RWPE2 (cell line): ENCODE data around the gene CIRBP.
A peak's percentile ranks its signal among the peaks of the same experiment; 100 is the strongest.

ENCODE experiments used
- ATAC-seq: fragments of 200-7000 bp; cut with Tn5 transposase; 3 replicates; pipeline ENCODE4 v1.9.1; 2021; ENCODE audit warnings: low read depth
- DNase-seq: peaks from one replicate; pipeline ENCODE4 v3.0.0-alpha.2; 2020; ENCODE audit warnings: low spot score
- H3K27ac ChIP-seq: fragments of 450-650 bp; 2 replicates; pipeline ENCODE4 v1.5.1; 2017; ENCODE audit warnings: mild to moderate bottlenecking; ENCODE audit not compliant: poor library complexity, severe bottlenecking
- H3K27me3 ChIP-seq: fragments of 250-450 bp; sonication (Bioruptor Pico); 2 replicates; pipeline ENCODE4 v1.5.1; 2021; ENCODE audit warnings: mild to moderate bottlenecking, moderate library complexity; ENCODE audit not compliant: insufficient read depth, poor library complexity, severe bottlenecking
- H3K36me3 ChIP-seq: fragments of 250-450 bp; sonication (Bioruptor Pico); 2 replicates; pipeline ENCODE4 v1.5.1; 2020; ENCODE audit warnings: low read depth, mild to moderate bottlenecking, moderate library complexity
- H3K4me1 ChIP-seq: fragments of 250-450 bp; sonication (Bioruptor Pico); 2 replicates; pipeline ENCODE4 v1.5.1; 2021; ENCODE audit warnings: mild to moderate bottlenecking, moderate library complexity; ENCODE audit not compliant: insufficient read depth, poor library complexity, severe bottlenecking
- H3K4me3 ChIP-seq: fragments of 250-450 bp; sonication (Bioruptor Pico); 2 replicates; pipeline ENCODE4 v1.5.1; 2021; ENCODE audit warnings: mild to moderate bottlenecking, moderate library complexity; ENCODE audit not compliant: severe bottlenecking
- H3K9me3 ChIP-seq: fragments of 250-450 bp; sonication (Bioruptor Pico); 2 replicates; pipeline ENCODE4 v1.5.1; 2021; ENCODE audit warnings: mild to moderate bottlenecking, moderate library complexity; ENCODE audit not compliant: severe bottlenecking
- TF ChIP-seq, protein P1 (sequence below): fragments of 450-650 bp; IDR thresholded peaks from one replicate; pipeline ENCODE4 v1.5.1; 2017; ENCODE audit warnings: mild to moderate bottlenecking, moderate library complexity; ENCODE audit not compliant: poor library complexity, severe bottlenecking

Gene CIRBP

DNA sequence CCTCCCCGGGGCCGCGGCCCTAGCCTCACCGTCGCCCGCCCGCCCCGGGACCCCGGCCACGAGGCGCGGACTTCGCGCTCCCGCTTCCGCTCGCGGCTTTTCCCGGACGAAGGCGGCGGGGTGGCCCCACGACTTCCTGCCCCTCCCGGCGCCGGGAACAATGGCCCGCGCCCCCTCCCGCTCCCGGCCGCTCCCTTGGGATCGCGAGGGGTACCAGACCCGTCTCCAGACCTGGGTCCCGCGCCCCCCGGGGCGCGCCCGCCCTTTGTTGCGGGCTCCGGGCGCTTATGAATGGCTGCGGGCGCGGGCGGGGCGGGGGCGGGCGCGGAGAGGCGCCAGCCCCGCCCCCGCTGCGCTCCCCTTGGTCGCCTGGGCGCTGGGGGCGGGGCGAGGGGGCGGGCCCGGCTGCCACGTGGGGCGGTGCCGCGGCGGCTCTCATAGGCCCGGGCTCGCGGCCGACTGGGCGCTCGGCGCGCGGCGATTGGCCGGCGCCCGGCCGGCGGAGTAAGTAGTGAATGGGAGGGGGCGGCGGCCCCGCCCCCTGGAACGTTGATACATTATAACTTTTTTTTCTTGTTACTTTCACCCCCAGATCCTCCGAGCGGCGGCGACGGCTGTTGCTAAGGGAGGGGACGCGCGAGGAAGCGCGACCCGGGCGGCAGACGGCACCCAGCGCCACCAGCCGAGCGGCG is 19.7 kb upstream of the CIRBP start:
- peaks cover 17% of the 10 kb centered on the region for H3K4me1 ChIP-seq
- H3K36me3 ChIP-seq: peaks cover 35% of the 10 kb centered on the region
- no peaks in the 10 kb centered on the region for H3K9me3 ChIP-seq
- peak; percentile 6; the same call in 1 of the 3 replicates for ATAC-seq
- TF ChIP-seq, protein P1, sequence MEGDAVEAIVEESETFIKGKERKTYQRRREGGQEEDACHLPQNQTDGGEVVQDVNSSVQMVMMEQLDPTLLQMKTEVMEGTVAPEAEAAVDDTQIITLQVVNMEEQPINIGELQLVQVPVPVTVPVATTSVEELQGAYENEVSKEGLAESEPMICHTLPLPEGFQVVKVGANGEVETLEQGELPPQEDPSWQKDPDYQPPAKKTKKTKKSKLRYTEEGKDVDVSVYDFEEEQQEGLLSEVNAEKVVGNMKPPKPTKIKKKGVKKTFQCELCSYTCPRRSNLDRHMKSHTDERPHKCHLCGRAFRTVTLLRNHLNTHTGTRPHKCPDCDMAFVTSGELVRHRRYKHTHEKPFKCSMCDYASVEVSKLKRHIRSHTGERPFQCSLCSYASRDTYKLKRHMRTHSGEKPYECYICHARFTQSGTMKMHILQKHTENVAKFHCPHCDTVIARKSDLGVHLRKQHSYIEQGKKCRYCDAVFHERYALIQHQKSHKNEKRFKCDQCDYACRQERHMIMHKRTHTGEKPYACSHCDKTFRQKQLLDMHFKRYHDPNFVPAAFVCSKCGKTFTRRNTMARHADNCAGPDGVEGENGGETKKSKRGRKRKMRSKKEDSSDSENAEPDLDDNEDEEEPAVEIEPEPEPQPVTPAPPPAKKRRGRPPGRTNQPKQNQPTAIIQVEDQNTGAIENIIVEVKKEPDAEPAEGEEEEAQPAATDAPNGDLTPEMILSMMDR: no peak
- H3K27ac ChIP-seq: peak overlapping the region; percentile 97
- peak overlapping the region; percentile 58 for H3K4me3 ChIP-seq
- H3K27me3 ChIP-seq: no peaks in the 10 kb centered on the region
- no peak for DNase-seq

DNA sequence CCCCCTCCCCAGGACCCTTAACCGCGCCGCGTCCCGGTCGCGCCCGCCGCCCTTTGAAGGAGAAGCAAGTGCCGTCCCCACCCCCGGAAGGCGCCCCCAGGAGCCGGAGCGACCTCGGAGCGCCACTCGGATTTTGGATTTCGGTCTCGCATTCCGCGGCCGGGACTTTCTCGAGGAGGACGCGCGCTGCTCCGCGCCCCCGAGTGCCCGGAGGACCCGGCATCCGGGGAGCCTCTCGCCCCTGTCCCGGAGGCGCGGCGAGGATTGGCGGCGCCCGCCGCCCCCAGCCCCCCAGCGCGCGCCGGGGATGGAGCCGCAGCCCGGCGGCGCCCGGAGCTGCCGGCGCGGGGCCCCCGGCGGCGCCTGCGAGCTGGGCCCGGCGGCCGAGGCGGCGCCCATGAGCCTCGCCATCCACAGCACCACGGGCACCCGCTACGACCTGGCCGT is 19.1 kb upstream of the CIRBP start:
- Histone ChIP-seq H3K9me3 (no peaks in the 10 kb centered on the region), H3K4me1 (peaks cover 17% of the 10 kb centered on the region), H3K27ac (peak overlapping the region; percentile 97), H3K4me3 (peak overlapping the region; percentile 58), H3K36me3 (peaks cover 40% of the 10 kb centered on the region), H3K27me3 (no peaks in the 10 kb centered on the region)
- TF ChIP-seq, protein P1: no peak
- ATAC-seq: no peak
- DNase-seq: no peak

DNA sequence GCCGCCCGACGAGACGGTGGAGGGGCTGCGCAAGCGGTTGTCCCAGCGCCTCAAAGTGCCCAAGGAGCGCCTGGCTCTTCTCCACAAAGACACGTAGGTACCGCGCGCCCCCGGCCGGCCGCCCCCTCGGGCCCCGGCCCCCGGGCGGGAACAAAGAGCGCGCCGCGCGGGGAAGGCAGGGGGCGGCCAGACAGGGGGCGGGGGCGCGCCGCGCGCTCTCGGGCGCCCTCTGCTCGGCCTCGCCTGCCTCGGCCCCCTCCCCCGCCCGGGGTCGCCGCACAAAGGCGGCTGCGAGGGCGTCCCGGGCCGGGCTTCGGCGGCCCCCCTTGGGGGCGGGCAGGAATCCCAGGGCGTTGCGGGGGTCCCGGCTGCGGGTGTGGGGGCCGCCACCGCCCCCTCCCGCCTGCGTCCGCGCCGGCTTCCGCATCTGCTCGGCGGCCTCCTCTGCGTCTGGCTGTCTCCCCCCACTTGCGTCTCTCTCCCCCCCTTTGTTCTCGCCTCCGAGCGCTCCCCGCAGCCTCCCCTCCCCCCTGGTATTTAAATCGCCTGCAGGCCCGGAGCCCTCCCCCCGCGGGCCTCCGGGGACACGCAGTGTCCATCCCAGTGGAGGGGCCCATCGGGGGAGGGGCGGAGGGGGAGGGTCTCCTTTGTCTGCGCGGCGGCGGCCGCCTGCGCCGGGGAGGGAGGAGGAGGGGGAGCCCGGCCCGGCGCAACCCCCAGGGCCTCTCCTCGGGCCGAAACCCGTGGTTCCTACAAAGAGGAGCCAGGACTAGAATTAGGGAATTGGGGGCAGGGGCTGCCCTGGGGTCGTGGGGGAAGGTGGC is 18.5 kb upstream of the CIRBP start:
- ATAC-seq (no peak), DNase-seq (no peak)
- H3K27ac ChIP-seq: peak overlapping the region; percentile 97
- no peaks in the 10 kb centered on the region for H3K9me3 ChIP-seq
- TF ChIP-seq, protein P1: no peak
- no peaks in the 10 kb centered on the region for H3K27me3 ChIP-seq
- peaks cover 17% of the 10 kb centered on the region for H3K4me1 ChIP-seq
- H3K4me3 ChIP-seq: peak overlapping the region; percentile 58
- peaks cover 47% of the 10 kb centered on the region for H3K36me3 ChIP-seq

DNA sequence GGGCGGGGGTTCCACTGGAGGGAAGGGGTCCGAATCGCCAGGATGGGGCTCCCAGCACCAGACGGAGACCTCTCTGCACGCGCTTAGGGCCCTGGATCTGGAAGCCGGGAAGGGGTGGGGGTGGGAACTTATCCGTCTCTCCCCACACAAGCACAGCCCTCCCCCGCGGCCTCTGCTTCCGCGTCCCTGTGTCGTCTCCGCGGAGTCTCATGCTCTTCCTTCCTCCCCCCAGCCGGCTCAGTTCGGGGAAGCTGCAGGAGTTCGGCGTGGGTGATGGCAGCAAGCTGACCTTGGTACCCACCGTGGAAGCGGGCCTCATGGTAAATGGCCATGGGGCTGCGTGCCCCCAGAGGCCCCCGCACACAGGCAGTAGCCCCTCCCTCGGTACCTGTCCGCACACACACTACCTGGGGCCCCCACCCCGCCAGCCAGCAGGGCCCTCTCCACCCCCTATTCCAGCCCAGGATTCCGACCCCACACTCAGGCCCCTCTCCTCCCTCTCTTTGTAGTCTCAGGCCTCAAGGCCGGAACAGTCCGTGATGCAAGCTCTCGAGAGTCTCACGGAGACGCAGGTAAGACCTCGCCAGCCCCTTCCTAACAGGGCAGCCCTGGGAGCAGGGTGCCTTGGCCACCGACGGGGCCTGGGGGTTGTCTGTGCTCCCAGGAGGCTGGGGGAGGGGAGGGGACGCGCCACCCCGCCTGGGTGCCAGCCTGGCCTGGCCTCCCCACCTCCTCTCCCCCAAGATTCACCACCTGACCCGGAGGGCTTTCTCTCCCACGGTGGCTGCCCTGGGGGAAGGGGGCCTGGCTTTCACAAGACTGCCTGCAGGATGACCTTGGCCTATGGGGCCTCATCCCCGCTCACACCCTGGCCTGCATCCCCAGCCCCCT is 17.6 kb upstream of the CIRBP start:
- ATAC-seq: no peak
- no peaks in the 10 kb centered on the region for H3K9me3 ChIP-seq
- H3K36me3 ChIP-seq: peaks cover 56% of the 10 kb centered on the region
- peak overlapping the region; percentile 97 for H3K27ac ChIP-seq
- no peaks in the 10 kb centered on the region for H3K27me3 ChIP-seq
- peaks cover 12% of the 10 kb centered on the region for H3K4me1 ChIP-seq
- DNase-seq: no peak
- TF ChIP-seq, protein P1: no peak
- peak overlapping the region; percentile 58 for H3K4me3 ChIP-seq
